B cell (primary cell): ENCODE results near the gene NOL4L. TPM values are rescaled to one million over a fixed set of nuclear protein-coding genes. Genes with fewer than 3 reads are reported as not detected.

ENCODE experiments used
- ATAC-seq: fragments of 200-7000 bp; cut with Tn5 transposase; one replicate; pipeline ENCODE4 v1.10.0; 2021; ENCODE audit warnings: low read depth, mild to moderate bottlenecking, moderate number of reproducible peaks, moderate library complexity
- CTCF ChIA-PET: fragments of 350-600 bp; sonication (Branson Sonifier 250); formaldehyde crosslinking; loops from one replicate; lab custom pipeline; 2021; ENCODE audit warnings: antibody characterized with exemption, inconsistent platforms; lab: Charles Lee
- POLR2A ChIA-PET: fragments of 350-600 bp; sonication (Branson Sonifier 250); formaldehyde crosslinking; loops from one replicate; lab custom pipeline; 2021; ENCODE audit warnings: antibody characterized with exemption; lab: Charles Lee
- DNase-seq: peaks from one replicate; pipeline ENCODE4 v3.0.0; 2013
- H2AFZ ChIP-seq: 2 replicates; pipeline ENCODE4 v1.6.1; 2012; ENCODE audit warnings: mild to moderate bottlenecking, low read depth, low read length; ENCODE audit not compliant: insufficient read depth, poor library complexity, severe bottlenecking
- H3K27ac ChIP-seq, 2 donors: 1 replicate in 1 of 2; 2 replicates in 1 of 2; pipeline ENCODE4 v1.5.1; 2012 to 2013; ENCODE audit warnings: low read length in 2 of 2, mild to moderate bottlenecking in 2 of 2, moderate library complexity in 1 of 2
- H3K27me3 ChIP-seq, 4 experiments: fragments of 200-600 bp in 1 of 4; sonication (generic) in 1 of 4; replicated peaks in 1 of 4; 1 replicate in 2 of 4; 2 replicates in 2 of 4; pipeline versions ENCODE4 v1.6.1 to v1.7.0; 2013 to 2016; ENCODE audit warnings: low read length in 3 of 4, mild to moderate bottlenecking in 2 of 4, mixed read lengths in 1 of 4, moderate library complexity in 1 of 4; ENCODE audit not compliant: insufficient read depth in 4 of 4, control insufficient read depth in 3 of 4; ENCODE audit errors: control extremely low read depth in 1 of 4
- H3K36me3 ChIP-seq, 2 experiments: replicated peaks in 1 of 2; 1 replicate in 1 of 2; 2 replicates in 1 of 2; pipeline versions ENCODE4 v1.6.1 to v1.7.1; 2013; ENCODE audit warnings: low read length in 1 of 2; ENCODE audit not compliant: insufficient read depth in 2 of 2, control insufficient read depth in 1 of 2; ENCODE audit errors: control extremely low read depth in 1 of 2, extremely low read depth in 1 of 2
- H3K4me1 ChIP-seq, 2 donors: fragments of 200-600 bp in 1 of 2; sonication (generic) in 1 of 2; 1 replicate in 1 of 2; 2 replicates in 1 of 2; pipeline versions ENCODE4 v1.5.1 to v1.6.1; 2013 to 2017; ENCODE audit warnings: low read length in 2 of 2; ENCODE audit not compliant: control insufficient read depth in 2 of 2, insufficient read depth in 2 of 2
- H3K4me2 ChIP-seq: replicated peaks from 2 replicates; pipeline ENCODE3; 2012; ENCODE audit warnings: mild to moderate bottlenecking, low read depth, low read length; ENCODE audit not compliant: poor library complexity, severe bottlenecking
- H3K4me3 ChIP-seq, 5 experiments: fragments of 200-600 bp in 1 of 5; sonication (generic) in 1 of 5; 1 replicate in 3 of 5; 2 replicates in 2 of 5; pipeline versions ENCODE4 v1.5.1 to v1.7.0; 2011 to 2016; ENCODE audit warnings: low read length in 4 of 5, mild to moderate bottlenecking in 4 of 5, low read depth in 2 of 5, control low read depth in 1 of 5, moderate library complexity in 1 of 5; ENCODE audit not compliant: insufficient read depth in 1 of 5; ENCODE audit errors: control extremely low read depth in 1 of 5, extremely low read depth in 1 of 5
- H3K79me2 ChIP-seq: fragments of 200-600 bp; sonication (generic); one replicate; pipeline ENCODE4 v1.6.0; 2016; ENCODE audit warnings: low read length; ENCODE audit not compliant: control insufficient read depth, insufficient read depth
- H3K9ac ChIP-seq: fragments of 200-600 bp; sonication (generic); 2 replicates; pipeline ENCODE4 v1.6.1; 2017; ENCODE audit warnings: mild to moderate bottlenecking, low read length, moderate library complexity
- H3K9me3 ChIP-seq, 3 donors: one replicate each; pipeline versions ENCODE4 v1.6.1 to v1.7.1; 2013; ENCODE audit warnings: low read length in 2 of 3; ENCODE audit not compliant: control insufficient read depth in 2 of 3, insufficient read depth in 1 of 3; ENCODE audit errors: control extremely low read depth in 1 of 3
- H4K20me1 ChIP-seq: 2 replicates; pipeline ENCODE4 v1.6.0; 2012; ENCODE audit warnings: mild to moderate bottlenecking, low read length; ENCODE audit not compliant: insufficient read depth, control insufficient read depth, poor library complexity, severe bottlenecking
- H3K27ac Mint-ChIP-seq: one replicate; pipeline ENCODE4 v1.8.0; 2021; ENCODE audit warnings: mixed read lengths
- H3K27me3 Mint-ChIP-seq: one replicate; pipeline ENCODE4 v1.8.0; 2021; ENCODE audit warnings: mixed read lengths
- H3K4me1 Mint-ChIP-seq: one replicate; pipeline ENCODE4 v1.8.0; 2021; ENCODE audit warnings: mixed read lengths
- H3K4me3 Mint-ChIP-seq: one replicate; pipeline ENCODE4 v1.8.0; 2021; ENCODE audit warnings: mixed read lengths
- H3K9me3 Mint-ChIP-seq: one replicate; pipeline ENCODE4 v1.8.0; 2022; ENCODE audit warnings: mixed read lengths; ENCODE audit not compliant: insufficient read depth
- EZH2 ChIP-seq: IDR thresholded peaks from 2 replicates; pipeline ENCODE4 v1.6.1; 2012; ENCODE audit warnings: borderline replicate concordance, low read depth, mild to moderate bottlenecking, moderate library complexity, low read length; ENCODE audit not compliant: insufficient read depth, poor library complexity, severe bottlenecking
- WGBS: methylation state at CpG from one replicate; pipeline ENCODE4 v1.1.5; 2013; ENCODE audit warnings: missing lambda C conversion rate; ENCODE audit not compliant: insufficient coverage; 5-methylcytosine and 5-hydroxymethylcytosine counted together
- intact Hi-C: fragments of 100-400 bp; cut with micrococcal nuclease; formaldehyde crosslinking; loops from one replicate; pipeline ENCODE4 v1.10.0; 2022
- polyA plus RNA-seq: library from polyadenylated mRNA; depleted of rRNA; stranded (reverse); fragments of >200 nt; gene quantifications from 2 replicates; pipeline ENCODE4 v1.2.3, GENCODE V29; 2012
- total RNA-seq, 2 donors: library from RNA; stranded (reverse); fragments of 120-200 nt in 1 of 2; gene quantifications; 1 replicate in 1 of 2; 2 replicates in 1 of 2; pipeline versions ENCODE4 v1.2.3 to v1.2.4, GENCODE V29; 2013 to 2022
- TF ChIP-seq, protein P1 (sequence below): fragments of 200-600 bp; IDR thresholded peaks from one replicate; pipeline ENCODE4 v1.8.0; 2022; ENCODE audit warnings: antibody characterized with exemption, mild to moderate bottlenecking

NOL4L gene
- total and polyA plus RNA-seq, 2 donors (not counting 1 experiment from before 2014, with no cell fraction given): 6.5 to 7.9 TPM

DNA sequence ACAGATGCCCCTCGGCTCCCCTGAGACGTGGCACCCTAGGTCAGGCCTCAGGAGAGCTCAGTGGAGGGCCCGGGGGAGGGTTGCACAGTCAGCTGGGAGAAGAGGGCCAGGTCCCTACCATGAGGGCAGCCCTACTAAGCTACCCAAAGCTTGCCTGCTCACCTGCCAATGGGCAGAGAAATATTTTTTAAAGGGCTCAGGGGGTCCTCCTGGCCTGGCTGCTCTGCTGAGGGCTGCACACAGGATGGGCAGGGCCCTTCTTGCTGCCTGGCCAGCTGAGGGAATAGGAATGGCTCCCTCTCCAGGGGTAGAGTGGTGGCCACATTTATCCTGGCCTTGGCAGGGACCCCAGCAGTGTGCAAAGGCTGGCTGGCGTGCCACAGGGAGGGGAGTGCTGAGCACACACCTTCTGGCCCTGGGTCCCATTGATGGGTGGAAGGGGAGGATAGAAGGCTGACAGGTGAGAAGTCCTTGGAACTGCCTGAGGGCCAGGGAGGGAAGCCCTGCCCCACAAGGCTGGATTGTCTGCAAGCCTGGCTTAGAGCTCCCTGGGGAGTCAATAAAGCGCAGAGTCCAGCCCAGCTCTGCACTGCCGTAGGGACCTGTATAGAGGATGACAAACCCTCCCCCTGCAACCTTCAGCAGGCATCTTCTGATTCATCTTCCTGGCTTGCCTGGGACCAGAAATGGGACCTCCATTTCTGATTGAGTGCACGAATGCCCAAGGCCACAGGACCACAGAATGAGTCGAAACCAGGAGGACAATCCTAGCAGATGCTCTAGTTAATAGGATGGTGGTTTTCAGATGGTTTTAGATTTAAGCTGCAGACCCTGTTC lies 62.1 kb downstream of the NOL4L start:
- Mint-ChIP-seq H3K4me3 (no peak overlapping the region), H3K27ac (peak overlapping the region; percentile 20), H3K4me1 (peaks cover 52% of the 10 kb centered on the region), H3K27me3 (no peaks in the 10 kb centered on the region), H3K9me3 (no peaks in the 10 kb centered on the region)
- TF ChIP-seq, protein P1, sequence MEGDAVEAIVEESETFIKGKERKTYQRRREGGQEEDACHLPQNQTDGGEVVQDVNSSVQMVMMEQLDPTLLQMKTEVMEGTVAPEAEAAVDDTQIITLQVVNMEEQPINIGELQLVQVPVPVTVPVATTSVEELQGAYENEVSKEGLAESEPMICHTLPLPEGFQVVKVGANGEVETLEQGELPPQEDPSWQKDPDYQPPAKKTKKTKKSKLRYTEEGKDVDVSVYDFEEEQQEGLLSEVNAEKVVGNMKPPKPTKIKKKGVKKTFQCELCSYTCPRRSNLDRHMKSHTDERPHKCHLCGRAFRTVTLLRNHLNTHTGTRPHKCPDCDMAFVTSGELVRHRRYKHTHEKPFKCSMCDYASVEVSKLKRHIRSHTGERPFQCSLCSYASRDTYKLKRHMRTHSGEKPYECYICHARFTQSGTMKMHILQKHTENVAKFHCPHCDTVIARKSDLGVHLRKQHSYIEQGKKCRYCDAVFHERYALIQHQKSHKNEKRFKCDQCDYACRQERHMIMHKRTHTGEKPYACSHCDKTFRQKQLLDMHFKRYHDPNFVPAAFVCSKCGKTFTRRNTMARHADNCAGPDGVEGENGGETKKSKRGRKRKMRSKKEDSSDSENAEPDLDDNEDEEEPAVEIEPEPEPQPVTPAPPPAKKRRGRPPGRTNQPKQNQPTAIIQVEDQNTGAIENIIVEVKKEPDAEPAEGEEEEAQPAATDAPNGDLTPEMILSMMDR: no peak
- TF ChIP-seq EZH2: no peak
- ChIA-PET POLR2A (interaction anchor here (0.7 to 2.0 kb wide), 3 partner anchors 13 to 130 kb away, joined by 3 to 6 read pairs (median 6); no protein-coding TSS in a partner anchor), CTCF (interaction anchor here (0.6 to 15.3 kb wide), 23 partner anchors 8 to 488 kb away, joined by 3 to 313 read pairs (median 4); partner anchors contain the start of gene C20orf203)
- Histone ChIP-seq H3K27me3 (no peaks in the 10 kb centered on the region), H3K4me3 (no peak overlapping the region), H3K36me3 (peaks cover 0 to 5% of the 10 kb centered on the region in 2 experiments), H3K79me2 (no peaks in the 10 kb centered on the region), H3K9me3 (no peaks in the 10 kb centered on the region), H2AFZ (peak overlapping the region; percentile 58), H3K4me1 (peaks cover 42 to 43% of the 10 kb centered on the region in 2 donors), H3K27ac (no peak overlapping the region), H4K20me1 (peaks cover 6% of the 10 kb centered on the region), H3K4me2 (peak overlapping the region; percentile 60), H3K9ac (no peak overlapping the region)
- DNase-seq (no peak), ATAC-seq (peak; percentile 76)
- intact Hi-C loops: loop anchor here (2.0 to 5.0 kb wide), 2 partner anchors 62 to 254 kb away; partner anchors contain the start of gene NOL4L
- WGBS: 33% methylated on average over 6 of the region's 8 CpGs

DNA sequence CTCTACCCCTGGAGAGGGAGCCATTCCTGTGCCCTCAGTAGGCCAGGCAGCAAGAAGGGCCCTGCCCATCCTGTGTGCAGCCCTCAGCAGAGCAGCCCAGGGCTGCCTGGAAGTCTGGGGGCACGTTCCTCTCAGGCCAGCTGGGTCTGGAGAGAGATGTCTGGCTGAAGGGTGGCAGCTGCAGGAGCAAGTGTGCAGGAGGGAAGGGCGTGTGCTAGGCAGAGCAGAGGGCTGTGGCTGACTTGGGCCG lies 62.7 kb downstream of the NOL4L start:
- intact Hi-C loops: loop anchor here (2.0 to 5.0 kb wide), 2 partner anchors 62 to 255 kb away; partner anchors contain the start of gene NOL4L
- 0% methylated on average over 3 of the region's 3 CpGs for WGBS
- POLR2A ChIA-PET: interaction anchor here (0.7 to 2.0 kb wide), 3 partner anchors 14 to 131 kb away, joined by 3 to 6 read pairs (median 6); no protein-coding TSS in a partner anchor
- H2AFZ ChIP-seq: peak overlapping the region; percentile 58
- H4K20me1 ChIP-seq: peaks cover 6% of the 10 kb centered on the region
- no peak overlapping the region for H3K27ac ChIP-seq
- ATAC-seq: no peak
- no peak overlapping the region for H3K9ac ChIP-seq
- H3K9me3 ChIP-seq: no peaks in the 10 kb centered on the region
- H3K9me3 Mint-ChIP-seq: no peaks in the 10 kb centered on the region
- no peak overlapping the region for H3K27ac Mint-ChIP-seq
- H3K79me2 ChIP-seq: no peaks in the 10 kb centered on the region
- no peak overlapping the region for H3K4me3 ChIP-seq
- TF ChIP-seq, protein P1: no peak
- no peak for TF ChIP-seq EZH2
- H3K36me3 ChIP-seq: peaks cover 0 to 5% of the 10 kb centered on the region in 2 experiments
- no peak overlapping the region for H3K4me3 Mint-ChIP-seq
- H3K4me1 Mint-ChIP-seq: peaks cover 47% of the 10 kb centered on the region
- CTCF ChIA-PET: interaction anchor here (0.5 to 15.3 kb wide), 22 partner anchors 9 to 487 kb away, joined by 3 to 313 read pairs (median 5); partner anchors contain the start of gene C20orf203
- peaks cover 36 to 37% of the 10 kb centered on the region in 2 donors for H3K4me1 ChIP-seq
- H3K4me2 ChIP-seq: peak overlapping the region; percentile 60
- H3K27me3 ChIP-seq: no peaks in the 10 kb centered on the region
- no peak for DNase-seq
- H3K27me3 Mint-ChIP-seq: no peaks in the 10 kb centered on the region
